Heart left ventricle (tissue), 13 donors: ENCODE data around the gene AKT1.
A peak's percentile ranks its signal among the peaks of the same experiment; 100 is the strongest.

Experiments used
- CTCF ChIP-seq, 12 donors: fragments of 200-600 bp; sonication (generic) in 4 of 12; IDR thresholded peaks; one replicate each; pipeline versions ENCODE4 v1.5.0 to v1.8.0; 2018 to 2022; ENCODE audit warnings: antibody characterized with exemption in 12 of 12, mild to moderate bottlenecking in 5 of 12
- POLR2A ChIP-seq, 2 donors: fragments of 450-650 bp; IDR thresholded peaks; one replicate each; pipeline ENCODE4 v1.6.1; 2017; ENCODE audit warnings: antibody characterized with exemption in 2 of 2, mild to moderate bottlenecking in 2 of 2, moderate library complexity in 2 of 2
- donor health status: ischemic (EF 13 %, LVEDD 7.1; RV severe dilation, severe dysfunction).
- donor health status: DM: no; HTN: yes; CAD: no.
- donor health status: DM: no; HTN: no; CAD: no.
- donor health status: ischemic (EF 25% LVEDD 6.9; RV normal size, moderate dysfunction).
- donor health status: ischemic (EF 25% LVEDD 5.7; RV mildly dilated, moderate dysfunction).
- donor health status: ischemic (EF 35%, LVEDD 5.7; RV mildly dilated, moderate dysfunction).
- donor health status: nonischemic (EF 11% LVEDD 7.7; RV severe dilation, severe dysfunction).
- donor health status: DM: yes; HTN: yes; CAD: no.
- donor health status: PGD.
- donor health status: ischemic (EF 29% LVEDD 5.4; RV normal size, mild dysfunction).
- donor health status: nonischemic (EF 23%, LVEDD 6.1; RV moderate dilation, normal function).

- TF ChIP-seq CTCF (IDR thresholded peaks at IDR 0.05) (no peak), POLR2A (IDR thresholded peaks at IDR 0.05) (peak; percentile 20 to 86)
Observed at GRCh38 chr14:104795781-104796686, 486 bp upstream of the AKT1 start.
